Mesothelial cell of epicardium (in vitro differentiated cells): Measurements from ENCODE around the gene UBE2G1. TPM values are rescaled to one million over a fixed set of nuclear protein-coding genes. Genes with fewer than 3 reads are reported as not detected.

Source experiments
- DNase-seq, 2 experiments: peaks; one replicate each; pipeline ENCODE4 v3.0.0; 2021; ENCODE audit warnings: low spot score in 2 of 2; ENCODE audit not compliant: unreplicated experiment in 2 of 2
- H3K27ac Mint-ChIP-seq: 2 replicates; pipeline ENCODE4 v1.8.0; 2021; ENCODE audit warnings: mixed read lengths
- H3K27me3 Mint-ChIP-seq: 2 replicates; pipeline ENCODE4 v1.8.0; 2021; ENCODE audit warnings: low read depth, mixed read lengths
- H3K36me3 Mint-ChIP-seq: 2 replicates; pipeline ENCODE4 v1.8.0; 2021; ENCODE audit warnings: mixed read lengths
- H3K4me1 Mint-ChIP-seq: 2 replicates; pipeline ENCODE4 v1.8.0; 2021; ENCODE audit warnings: mixed read lengths
- H3K4me3 Mint-ChIP-seq: 2 replicates; pipeline ENCODE4 v1.8.0; 2021; ENCODE audit warnings: mild to moderate bottlenecking, moderate library complexity, mixed read lengths
- H3K9me3 Mint-ChIP-seq: 2 replicates; pipeline ENCODE4 v1.8.0; 2021; ENCODE audit warnings: mixed read lengths
- total RNA-seq: library from RNA; stranded (reverse); gene quantifications from 3 replicates; pipeline ENCODE4 v1.2.1, GENCODE V29; 2021
- TF ChIP-seq, protein P1 (sequence below): fragments of 200-600 bp; sonication (generic); IDR thresholded peaks from one replicate; pipeline ENCODE4 v1.5.0; 2021; ENCODE audit warnings: antibody characterized with exemption; ENCODE audit not compliant: unreplicated experiment

The UBE2G1 gene
- total RNA-seq, 1 donor from 2014 or later, result 86.9 TPM

DNA sequence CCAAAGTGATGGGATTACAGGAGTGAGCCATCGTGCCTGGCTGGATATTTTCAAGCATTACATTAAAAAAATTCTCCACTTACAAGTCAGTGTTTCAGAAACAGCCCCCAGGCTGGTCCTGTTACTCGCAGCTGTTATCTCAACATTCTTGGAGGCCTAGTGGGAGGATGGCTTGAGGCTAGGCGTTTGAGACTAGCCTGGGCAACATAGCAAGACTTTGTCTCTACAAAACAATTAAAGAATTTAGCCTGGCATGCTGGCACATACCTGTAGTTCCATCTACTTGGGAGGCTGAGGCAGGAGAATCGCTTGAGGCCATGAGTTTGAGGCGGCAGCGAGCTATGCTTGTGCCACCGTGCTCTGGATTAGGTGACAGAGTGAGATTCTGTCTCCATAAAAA is 40.7 kb upstream of the UBE2G1 start:
- TF ChIP-seq, protein P1, sequence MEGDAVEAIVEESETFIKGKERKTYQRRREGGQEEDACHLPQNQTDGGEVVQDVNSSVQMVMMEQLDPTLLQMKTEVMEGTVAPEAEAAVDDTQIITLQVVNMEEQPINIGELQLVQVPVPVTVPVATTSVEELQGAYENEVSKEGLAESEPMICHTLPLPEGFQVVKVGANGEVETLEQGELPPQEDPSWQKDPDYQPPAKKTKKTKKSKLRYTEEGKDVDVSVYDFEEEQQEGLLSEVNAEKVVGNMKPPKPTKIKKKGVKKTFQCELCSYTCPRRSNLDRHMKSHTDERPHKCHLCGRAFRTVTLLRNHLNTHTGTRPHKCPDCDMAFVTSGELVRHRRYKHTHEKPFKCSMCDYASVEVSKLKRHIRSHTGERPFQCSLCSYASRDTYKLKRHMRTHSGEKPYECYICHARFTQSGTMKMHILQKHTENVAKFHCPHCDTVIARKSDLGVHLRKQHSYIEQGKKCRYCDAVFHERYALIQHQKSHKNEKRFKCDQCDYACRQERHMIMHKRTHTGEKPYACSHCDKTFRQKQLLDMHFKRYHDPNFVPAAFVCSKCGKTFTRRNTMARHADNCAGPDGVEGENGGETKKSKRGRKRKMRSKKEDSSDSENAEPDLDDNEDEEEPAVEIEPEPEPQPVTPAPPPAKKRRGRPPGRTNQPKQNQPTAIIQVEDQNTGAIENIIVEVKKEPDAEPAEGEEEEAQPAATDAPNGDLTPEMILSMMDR, result no peak
- H3K9me3 Mint-ChIP-seq, result no peaks in the 10 kb centered on the region
- no peaks in the 10 kb centered on the region for H3K36me3 Mint-ChIP-seq
- H3K27me3 Mint-ChIP-seq, result no peaks in the 10 kb centered on the region
- no peak for DNase-seq
- no peak overlapping the region for H3K4me3 Mint-ChIP-seq
- no peak overlapping the region for H3K27ac Mint-ChIP-seq
- H3K4me1 Mint-ChIP-seq, result peaks cover 3% of the 10 kb centered on the region

DNA sequence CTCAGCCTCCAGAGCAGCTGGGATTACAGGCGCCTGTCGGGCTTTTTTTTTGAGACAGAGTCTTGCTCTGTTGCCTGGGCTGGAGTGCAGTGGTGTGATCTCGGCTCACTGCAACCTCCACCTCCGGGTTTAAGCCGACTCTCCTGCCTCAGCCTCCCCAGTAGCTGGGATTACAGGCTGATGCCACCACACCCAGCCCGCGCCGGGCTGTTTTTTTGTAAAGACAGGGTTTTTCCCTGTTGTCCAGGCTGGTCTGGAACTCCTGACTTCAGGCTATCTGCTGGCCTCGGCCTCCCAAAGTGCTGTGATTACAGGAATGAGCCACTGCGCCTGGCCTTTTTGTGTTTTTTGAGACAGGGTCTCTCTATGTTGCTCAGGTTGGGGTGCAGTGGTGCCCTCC is 39.9 kb upstream of the UBE2G1 start:
- H3K4me1 Mint-ChIP-seq, result peaks cover 3% of the 10 kb centered on the region
- TF ChIP-seq, protein P1, result no peak
- no peak overlapping the region for H3K27ac Mint-ChIP-seq
- no peak overlapping the region for H3K4me3 Mint-ChIP-seq
- no peaks in the 10 kb centered on the region for H3K9me3 Mint-ChIP-seq
- no peaks in the 10 kb centered on the region for H3K27me3 Mint-ChIP-seq
- H3K36me3 Mint-ChIP-seq, result no peaks in the 10 kb centered on the region
- DNase-seq, result no peak

DNA sequence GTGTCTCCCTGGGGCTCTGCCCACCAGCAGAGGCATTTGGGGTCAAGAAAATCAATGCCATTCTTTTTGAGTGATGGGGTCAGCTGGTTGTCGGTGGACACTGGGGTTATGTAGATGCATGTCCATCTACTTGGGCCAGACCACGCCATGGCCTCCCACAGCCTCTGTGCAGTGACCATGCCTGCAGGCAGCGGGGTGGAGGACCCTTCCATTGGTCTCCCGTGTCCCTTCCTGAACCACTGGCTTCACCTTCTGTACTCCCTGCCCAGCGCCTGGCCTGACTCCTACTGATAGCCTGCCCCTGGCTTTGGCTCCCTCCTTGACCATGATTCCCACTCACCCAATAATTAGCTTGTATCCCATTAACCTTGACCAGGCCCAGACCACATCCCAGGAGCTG is 39.2 kb upstream of the UBE2G1 start:
- TF ChIP-seq, protein P1, result no peak
- H3K9me3 Mint-ChIP-seq, result no peaks in the 10 kb centered on the region
- H3K27me3 Mint-ChIP-seq, result no peaks in the 10 kb centered on the region
- peaks cover 3% of the 10 kb centered on the region for H3K4me1 Mint-ChIP-seq
- DNase-seq, result no peak
- no peak overlapping the region for H3K27ac Mint-ChIP-seq
- no peaks in the 10 kb centered on the region for H3K36me3 Mint-ChIP-seq
- no peak overlapping the region for H3K4me3 Mint-ChIP-seq

DNA sequence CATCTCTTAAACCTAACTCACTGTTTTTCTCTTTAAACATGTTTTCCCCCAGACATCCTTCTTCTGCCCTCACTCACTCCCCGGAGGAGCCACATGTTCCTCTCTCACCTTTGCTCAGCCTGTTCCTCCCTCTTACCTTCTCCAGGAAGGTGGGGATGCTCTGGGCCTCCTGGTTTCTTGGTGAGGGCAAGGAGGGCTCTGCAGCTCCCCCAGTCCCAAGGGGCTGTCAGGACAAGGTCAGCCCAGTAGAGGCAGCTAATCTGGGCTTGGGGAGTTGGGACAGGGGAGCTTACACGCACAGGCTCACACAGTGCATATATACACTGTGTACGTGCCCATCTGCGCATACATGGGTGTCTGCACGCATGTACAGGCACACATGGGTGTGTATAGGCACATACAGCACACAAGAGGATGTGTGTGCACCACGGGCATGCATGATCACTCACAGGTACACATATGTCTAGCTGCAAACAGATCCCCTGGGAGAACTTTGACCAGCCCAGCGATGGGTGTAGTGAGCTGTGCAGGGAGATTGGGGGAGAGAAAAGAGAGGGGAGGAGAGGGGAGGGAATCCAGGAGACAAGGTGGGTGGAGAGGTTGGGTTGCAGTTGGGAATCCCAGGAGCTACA is 38.7 kb upstream of the UBE2G1 start:
- Mint-ChIP-seq H3K36me3 (no peaks in the 10 kb centered on the region), H3K9me3 (no peaks in the 10 kb centered on the region), H3K4me3 (no peak overlapping the region), H3K27me3 (no peaks in the 10 kb centered on the region), H3K4me1 (peaks cover 3% of the 10 kb centered on the region), H3K27ac (no peak overlapping the region)
- DNase-seq, result no peak
- TF ChIP-seq, protein P1, result no peak

DNA sequence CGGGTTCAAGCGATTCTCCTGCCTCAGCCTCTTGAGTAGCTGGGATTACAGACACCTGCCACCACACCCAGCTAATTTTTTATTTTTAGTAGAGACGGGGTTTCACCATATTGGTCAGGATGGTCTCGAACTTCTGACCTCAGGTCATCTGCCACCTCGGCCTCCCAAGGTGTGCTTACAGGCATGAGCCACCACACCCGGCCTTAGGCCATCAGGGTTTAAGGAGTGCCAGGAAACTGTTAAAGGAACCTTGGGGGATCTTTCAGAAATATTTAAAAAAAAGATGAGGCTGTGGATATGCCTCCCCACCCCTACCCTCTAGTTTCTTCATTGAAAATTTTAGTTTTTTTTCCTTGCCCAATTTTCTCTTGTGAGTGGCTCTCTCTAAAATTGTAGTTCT is 31.4 kb upstream of the UBE2G1 start:
- Mint-ChIP-seq H3K36me3 (no peaks in the 10 kb centered on the region), H3K9me3 (no peaks in the 10 kb centered on the region), H3K27me3 (peaks cover 1% of the 10 kb centered on the region), H3K4me1 (peaks cover 22% of the 10 kb centered on the region), H3K4me3 (no peak overlapping the region), H3K27ac (no peak overlapping the region)
- TF ChIP-seq, protein P1, result no peak
- DNase-seq, result no peak

DNA sequence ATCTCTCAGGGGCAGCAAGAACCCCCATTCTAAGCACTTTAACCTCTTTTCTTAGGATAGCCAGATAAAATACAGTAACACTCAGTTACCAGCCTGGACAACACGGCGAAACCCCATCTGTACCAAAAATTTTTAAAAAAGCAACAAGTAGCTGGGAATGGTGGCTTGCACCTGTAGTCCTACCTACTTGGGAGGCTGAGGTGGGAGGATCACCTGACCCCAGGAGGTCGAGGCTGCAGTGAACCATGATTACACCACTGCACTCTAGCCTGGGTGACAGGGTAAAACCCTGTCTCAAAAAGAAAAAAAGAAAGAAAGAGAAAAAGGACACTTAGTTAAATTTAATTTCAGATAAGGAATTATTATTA is 28.6 kb upstream of the UBE2G1 start:
- H3K4me1 Mint-ChIP-seq, result peaks cover 22% of the 10 kb centered on the region
- no peak for DNase-seq
- H3K27ac Mint-ChIP-seq, result peak overlapping the region; percentile 82
- H3K36me3 Mint-ChIP-seq, result no peaks in the 10 kb centered on the region
- TF ChIP-seq, protein P1, result no peak
- H3K4me3 Mint-ChIP-seq, result no peak overlapping the region
- no peaks in the 10 kb centered on the region for H3K9me3 Mint-ChIP-seq
- H3K27me3 Mint-ChIP-seq, result peaks cover 1% of the 10 kb centered on the region
